HTERT RPE-1 (cell line): ENCODE data around the gene SORCS3.

Experiments
- in situ Hi-C: fragments of 300-500 bp; cut with MboI; formaldehyde crosslinking; loops from 4 replicates; pipeline ENCODE4 v1.14.3; 2020; ENCODE audit warnings: low sequenced_read_pairs

Gene SORCS3

GRCh38 chr10:104908581-104908980 lies 267.5 kb downstream of the SORCS3 start:
- in situ Hi-C loops: no loop called here

- in situ Hi-C loops: no loop called here
Observed at GRCh38 chr10:104910712-104911111, 269.6 kb downstream of the SORCS3 start.

- in situ Hi-C loops: no loop called here
Observed at GRCh38 chr10:104913390-104913789, 272.3 kb downstream of the SORCS3 start.

GRCh38 chr10:104920476-104920875 lies 279.4 kb downstream of the SORCS3 start:
- in situ Hi-C loops: no loop called here

- in situ Hi-C loops: no loop called here
Observed at GRCh38 chr10:104921763-104922162, 280.7 kb downstream of the SORCS3 start.

- in situ Hi-C loops: no loop called here
Observed at GRCh38 chr10:104922810-104923209, 281.7 kb downstream of the SORCS3 start.

GRCh38 chr10:104923501-104923900 lies 282.4 kb downstream of the SORCS3 start:
- in situ Hi-C loops: no loop called here

GRCh38 chr10:104924101-104924795 lies 283.2 kb downstream of the SORCS3 start:
- in situ Hi-C loops: no loop called here

- in situ Hi-C loops: no loop called here
Observed at GRCh38 chr10:104925232-104925851, 284.3 kb downstream of the SORCS3 start.

- in situ Hi-C loops: no loop called here
Observed at GRCh38 chr10:104928734-104929133, 287.6 kb downstream of the SORCS3 start.

GRCh38 chr10:104931612-104932134 lies 290.6 kb downstream of the SORCS3 start:
- in situ Hi-C loops: no loop called here

GRCh38 chr10:104935656-104936055 lies 294.6 kb downstream of the SORCS3 start:
- in situ Hi-C loops: no loop called here

- in situ Hi-C loops: no loop called here
Observed at GRCh38 chr10:104937567-104937966, 296.5 kb downstream of the SORCS3 start.

GRCh38 chr10:104938031-104938430 lies 296.9 kb downstream of the SORCS3 start:
- in situ Hi-C loops: no loop called here

- in situ Hi-C loops: no loop called here
Observed at GRCh38 chr10:104941662-104942061, 300.6 kb downstream of the SORCS3 start.

- in situ Hi-C loops: no loop called here
Observed at GRCh38 chr10:104947314-104947713, 306.2 kb downstream of the SORCS3 start.

GRCh38 chr10:104957178-104957841 lies 316.2 kb downstream of the SORCS3 start:
- in situ Hi-C loops: no loop called here

GRCh38 chr10:104966563-104967297 lies 325.6 kb downstream of the SORCS3 start:
- in situ Hi-C loops: no loop called here

GRCh38 chr10:104980368-104980767 lies 339.3 kb downstream of the SORCS3 start:
- in situ Hi-C loops: no loop called here

GRCh38 chr10:104981995-104982394 lies 340.9 kb downstream of the SORCS3 start:
- in situ Hi-C loops: no loop called here

GRCh38 chr10:104988686-104989085 lies 347.6 kb downstream of the SORCS3 start:
- in situ Hi-C loops: no loop called here
